Panc1 (cell line): Measurements from ENCODE around the gene SLC6A12. TPM values are rescaled to one million over a fixed set of nuclear protein-coding genes. Genes with fewer than 3 reads are reported as not detected.

Source experiments
- ATAC-seq: fragments of 200-7000 bp; cut with Tn5 transposase; 2 replicates; pipeline ENCODE4 v1.9.1; 2020; ENCODE audit warnings: mild to moderate bottlenecking, moderate library complexity
- BruUV-seq: library from RNA; stranded (reverse); fragments of 400-500 nt; replicated peaks from 2 replicates; lab custom pipeline; 2021; lab: Mats Ljungman, UMichigan
- CTCF ChIA-PET: fragments of 300-600 bp; sonication (Branson Sonifier 250); formaldehyde crosslinking; loops from one replicate; lab custom pipeline; 2022; ENCODE audit warnings: antibody characterized with exemption; lab: Charles Lee
- POLR2A ChIA-PET: fragments of 300-600 bp; sonication (Branson Sonifier 250); formaldehyde crosslinking; loops from one replicate; lab custom pipeline; 2022; ENCODE audit warnings: antibody characterized with exemption; lab: Charles Lee
- DNase-seq: peaks from one replicate; pipeline ENCODE4 v3.0.0-alpha.2; 2010; ENCODE audit warnings: low read depth, low spot score
- H3K27ac ChIP-seq: 2 replicates; pipeline ENCODE4 v1.5.1; 2011; ENCODE audit warnings: mild to moderate bottlenecking, low read length, inconsistent platforms
- H3K27me3 ChIP-seq: fragments of 200-500 bp; sonication (Bioruptor generic); 2 replicates; pipeline ENCODE4 v1.6.0; 2014; ENCODE audit warnings: low read length, inconsistent platforms; ENCODE audit not compliant: control insufficient read depth, insufficient read depth
- H3K36me3 ChIP-seq: fragments of 200-500 bp; sonication (Bioruptor generic); 2 replicates; pipeline ENCODE4 v1.5.1; 2014; ENCODE audit warnings: inconsistent platforms, mild to moderate bottlenecking, low read length, moderate library complexity; ENCODE audit not compliant: control insufficient read depth, insufficient read depth
- H3K4me1 ChIP-seq: 2 replicates; pipeline ENCODE4 v1.5.1; 2011; ENCODE audit warnings: inconsistent platforms, mild to moderate bottlenecking, low read length, moderate library complexity; ENCODE audit not compliant: control insufficient read depth, insufficient read depth
- H3K4me3 ChIP-seq, 2 experiments: 2 replicates each; pipeline ENCODE4 v1.5.1; 2011 to 2012; ENCODE audit warnings: low read depth in 2 of 2, low read length in 2 of 2, mild to moderate bottlenecking in 2 of 2, inconsistent platforms in 1 of 2, moderate library complexity in 1 of 2
- H3K9me3 ChIP-seq: fragments of 200-500 bp; sonication (Bioruptor generic); 2 replicates; pipeline ENCODE4 v1.5.1; 2014; ENCODE audit warnings: low read depth, mild to moderate bottlenecking, inconsistent platforms, low read length, moderate library complexity; ENCODE audit not compliant: control insufficient read depth, insufficient read depth
- CTCF ChIP-seq: fragments of 450-650 bp; IDR thresholded peaks from 2 replicates; pipeline ENCODE4 v1.5.1; 2017; ENCODE audit warnings: mild to moderate bottlenecking
- POLR2AphosphoS5 ChIP-seq: IDR thresholded peaks from 2 replicates; pipeline ENCODE4 v1.6.1; 2012; ENCODE audit warnings: mild to moderate bottlenecking, low read depth, low read length, moderate library complexity
- SIN3A ChIP-seq: IDR thresholded peaks from 2 replicates; pipeline ENCODE4 v1.6.1; 2012; ENCODE audit warnings: low read depth, mild to moderate bottlenecking, low read length, moderate library complexity, borderline replicate concordance; ENCODE audit not compliant: insufficient read depth
- TCF7L2 ChIP-seq: IDR thresholded peaks from 2 replicates; pipeline ENCODE4 v1.6.1; 2011; ENCODE audit warnings: mild to moderate bottlenecking, low read depth, low read length, inconsistent platforms
- in situ Hi-C: cut with HindIII; loops from 2 replicates; pipeline ENCODE4 v1.10.0; 2016; ENCODE audit warnings: low sequenced_read_pairs, low pct_unique_long_range_greater_than_20kb
- intact Hi-C: fragments of 100-400 bp; cut with micrococcal nuclease; formaldehyde crosslinking; loops from one replicate; pipeline ENCODE4 v1.10.0; 2022; ENCODE audit not compliant: unreplicated experiment
- total RNA-seq: library from RNA; stranded (reverse); gene quantifications from one replicate; pipeline ENCODE4 v1.2.1, GENCODE V29; 2021; ENCODE audit not compliant: unreplicated experiment
- TF ChIP-seq, protein P1 (sequence below), 2 experiments: IDR thresholded peaks; 2 replicates each; pipeline ENCODE4 v1.6.1; 2011 to 2012; ENCODE audit warnings: low read depth in 2 of 2, control low read depth in 1 of 2, low read length in 1 of 2, mild to moderate bottlenecking in 1 of 2, moderate library complexity in 1 of 2; ENCODE audit not compliant: insufficient read depth in 1 of 2

The SLC6A12 gene
- total RNA-seq, 1 experiment from 2014 or later = 1.0 TPM

- POLR2A ChIA-PET = no interaction called here
- BruUV-seq = no TSS peak
Measured at GRCh38 chr12:175250-175649, 38.7 kb downstream of the SLC6A12 start.

GRCh38 chr12:174596-174995 lies 39.4 kb downstream of the SLC6A12 start:
- ChIA-PET POLR2A (no interaction called here), CTCF (no interaction called here)
- TF ChIP-seq TCF7L2 (no peak), POLR2AphosphoS5 (no peak), SIN3A (no peak), CTCF (no peak)
- TF ChIP-seq, protein P1, sequence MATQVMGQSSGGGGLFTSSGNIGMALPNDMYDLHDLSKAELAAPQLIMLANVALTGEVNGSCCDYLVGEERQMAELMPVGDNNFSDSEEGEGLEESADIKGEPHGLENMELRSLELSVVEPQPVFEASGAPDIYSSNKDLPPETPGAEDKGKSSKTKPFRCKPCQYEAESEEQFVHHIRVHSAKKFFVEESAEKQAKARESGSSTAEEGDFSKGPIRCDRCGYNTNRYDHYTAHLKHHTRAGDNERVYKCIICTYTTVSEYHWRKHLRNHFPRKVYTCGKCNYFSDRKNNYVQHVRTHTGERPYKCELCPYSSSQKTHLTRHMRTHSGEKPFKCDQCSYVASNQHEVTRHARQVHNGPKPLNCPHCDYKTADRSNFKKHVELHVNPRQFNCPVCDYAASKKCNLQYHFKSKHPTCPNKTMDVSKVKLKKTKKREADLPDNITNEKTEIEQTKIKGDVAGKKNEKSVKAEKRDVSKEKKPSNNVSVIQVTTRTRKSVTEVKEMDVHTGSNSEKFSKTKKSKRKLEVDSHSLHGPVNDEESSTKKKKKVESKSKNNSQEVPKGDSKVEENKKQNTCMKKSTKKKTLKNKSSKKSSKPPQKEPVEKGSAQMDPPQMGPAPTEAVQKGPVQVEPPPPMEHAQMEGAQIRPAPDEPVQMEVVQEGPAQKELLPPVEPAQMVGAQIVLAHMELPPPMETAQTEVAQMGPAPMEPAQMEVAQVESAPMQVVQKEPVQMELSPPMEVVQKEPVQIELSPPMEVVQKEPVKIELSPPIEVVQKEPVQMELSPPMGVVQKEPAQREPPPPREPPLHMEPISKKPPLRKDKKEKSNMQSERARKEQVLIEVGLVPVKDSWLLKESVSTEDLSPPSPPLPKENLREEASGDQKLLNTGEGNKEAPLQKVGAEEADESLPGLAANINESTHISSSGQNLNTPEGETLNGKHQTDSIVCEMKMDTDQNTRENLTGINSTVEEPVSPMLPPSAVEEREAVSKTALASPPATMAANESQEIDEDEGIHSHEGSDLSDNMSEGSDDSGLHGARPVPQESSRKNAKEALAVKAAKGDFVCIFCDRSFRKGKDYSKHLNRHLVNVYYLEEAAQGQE (IDR thresholded peaks at IDR 0.05; ENCODE audit: insufficient read depth in 1 of 2, low read depth in 2 of 2, low read length in 1 of 2) = no peak
- no peaks in the 10 kb centered on the region for H3K27me3 ChIP-seq
- ATAC-seq (no peak), DNase-seq (no peak)
- no peaks in the 10 kb centered on the region for H3K9me3 ChIP-seq
- no TSS peak for BruUV-seq
- in situ Hi-C loops = no loop called here
- H3K36me3 ChIP-seq = no peaks in the 10 kb centered on the region
- peaks cover 3% of the 10 kb centered on the region; the same call in 1 of the 2 replicates for H3K4me1 ChIP-seq
- intact Hi-C loops = no loop called here
- H3K27ac ChIP-seq = no peak overlapping the region
- H3K4me3 ChIP-seq = no peak overlapping the region

More at GRCh38 chr12:175250-175649, 38.7 kb downstream of the SLC6A12 start:
- CTCF ChIA-PET = no interaction called here
- Histone ChIP-seq H3K4me1 (peaks cover 3% of the 10 kb centered on the region; the same call in 1 of the 2 replicates), H3K4me3 (no peak overlapping the region), H3K9me3 (no peaks in the 10 kb centered on the region), H3K36me3 (no peaks in the 10 kb centered on the region), H3K27ac (no peak overlapping the region), H3K27me3 (no peaks in the 10 kb centered on the region)
- in situ Hi-C loops (no loop called here), intact Hi-C loops (no loop called here)
- no peak for TF ChIP-seq TCF7L2
- TF ChIP-seq, protein P1 (IDR thresholded peaks at IDR 0.05; ENCODE audit: insufficient read depth in 1 of 2, low read depth in 2 of 2, low read length in 1 of 2) = no peak
- TF ChIP-seq CTCF = no peak
- TF ChIP-seq POLR2AphosphoS5 = no peak
- TF ChIP-seq SIN3A = no peak
- DNase-seq (no peak), ATAC-seq (no peak)
